ENCODE results near the gene KIF5C.

KIF5C gene

DNA sequence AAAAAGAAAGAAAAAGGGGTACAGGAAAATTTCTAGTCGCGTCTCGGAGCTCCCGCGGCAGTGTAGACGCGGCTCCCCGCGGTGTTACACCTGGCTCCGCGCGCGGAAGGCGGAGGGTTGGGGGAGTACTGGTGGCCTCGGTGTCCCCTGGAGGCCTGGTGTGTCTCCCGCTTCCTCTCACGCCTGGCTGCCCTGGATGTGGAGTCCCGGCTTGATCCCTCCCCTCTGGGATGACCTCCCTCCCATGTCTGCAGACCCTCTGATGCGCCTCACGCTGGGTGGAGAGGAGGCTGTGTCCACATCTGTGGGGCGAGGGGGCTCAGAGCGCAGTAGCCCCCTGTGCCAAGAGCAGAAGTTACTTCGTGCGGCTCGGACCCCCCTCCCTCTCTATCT is 1.2 kb downstream of the KIF5C start:
- Mint-ChIP-seq H3K4me1 (peaks cover 18% of the 10 kb centered on the region), H3K27me3 (peaks cover 53% of the 10 kb centered on the region), H3K9me3 (peaks cover 5% of the 10 kb centered on the region), H3K27ac (no peak overlapping the region), H3K4me3 (peak overlapping the region; percentile 76), H3K36me3 (no peaks in the 10 kb centered on the region)
- DNase-seq = peak; percentile 23
- CTCF ChIA-PET = no interaction called here

- H3K27me3 Mint-ChIP-seq = peaks cover 50% of the 10 kb centered on the region
- DNase-seq = peak; percentile 53
- CTCF ChIA-PET = no interaction called here
- peaks cover 5% of the 10 kb centered on the region for H3K9me3 Mint-ChIP-seq
- peak overlapping the region; percentile 76 for H3K4me3 Mint-ChIP-seq
- no peaks in the 10 kb centered on the region for H3K36me3 Mint-ChIP-seq
- peaks cover 18% of the 10 kb centered on the region for H3K4me1 Mint-ChIP-seq
- H3K27ac Mint-ChIP-seq = peak overlapping the region; percentile 16
Observed at GRCh38 chr2:148876595-148877402, 1.8 kb downstream of the KIF5C start.

DNA sequence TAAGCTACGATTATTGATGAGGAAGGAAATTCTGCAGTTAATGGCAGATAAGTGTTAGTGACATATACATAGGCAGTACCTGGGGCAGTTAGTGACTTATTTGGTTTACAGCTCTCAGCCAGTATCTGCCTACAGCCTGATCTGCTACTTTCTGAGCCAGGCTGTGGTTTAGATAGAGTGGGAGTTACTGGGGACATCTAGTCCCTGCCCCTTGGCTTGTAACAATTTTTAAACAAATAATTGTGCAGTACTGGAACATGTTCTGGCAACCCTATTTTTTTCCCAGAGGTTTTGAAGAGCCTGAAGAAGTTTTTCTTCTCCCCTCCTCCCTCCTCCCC is 2.3 kb downstream of the KIF5C start:
- H3K4me1 Mint-ChIP-seq = peaks cover 18% of the 10 kb centered on the region
- DNase-seq = no peak
- peaks cover 5% of the 10 kb centered on the region for H3K9me3 Mint-ChIP-seq
- H3K27me3 Mint-ChIP-seq = peaks cover 47% of the 10 kb centered on the region
- no peak overlapping the region for H3K27ac Mint-ChIP-seq
- H3K36me3 Mint-ChIP-seq = no peaks in the 10 kb centered on the region
- CTCF ChIA-PET = no interaction called here
- H3K4me3 Mint-ChIP-seq = peak overlapping the region; percentile 76

DNA sequence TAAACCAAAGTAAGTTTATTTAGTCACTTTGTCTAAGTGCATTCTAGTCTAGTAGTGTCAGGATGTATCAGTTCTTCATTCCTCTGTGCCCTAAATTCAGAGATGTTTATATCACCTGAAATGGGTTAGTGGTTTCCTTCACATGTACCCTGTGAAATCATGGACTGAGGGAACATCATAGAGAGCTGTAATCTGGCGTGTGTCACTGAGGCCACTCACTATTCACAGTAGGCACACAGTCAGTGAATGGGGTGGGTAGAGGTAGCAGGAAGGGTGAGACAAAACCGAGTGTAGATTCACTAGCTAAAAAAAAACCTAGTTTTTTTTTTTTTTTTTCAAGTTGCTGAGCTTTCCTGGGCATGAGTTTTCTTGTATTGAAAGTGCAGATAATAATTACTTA is 5.6 kb downstream of the KIF5C start:
- H3K27me3 Mint-ChIP-seq = peaks cover 40% of the 10 kb centered on the region
- H3K4me1 Mint-ChIP-seq = peaks cover 13% of the 10 kb centered on the region
- H3K36me3 Mint-ChIP-seq = no peaks in the 10 kb centered on the region
- peaks cover 5% of the 10 kb centered on the region for H3K9me3 Mint-ChIP-seq
- no peak for DNase-seq
- CTCF ChIA-PET = interaction anchor here (0.6 kb wide), 1 partner anchor 26 kb away, joined by 5 read pairs; no protein-coding TSS in a partner anchor
- H3K4me3 Mint-ChIP-seq = no peak overlapping the region
- no peak overlapping the region for H3K27ac Mint-ChIP-seq

DNA sequence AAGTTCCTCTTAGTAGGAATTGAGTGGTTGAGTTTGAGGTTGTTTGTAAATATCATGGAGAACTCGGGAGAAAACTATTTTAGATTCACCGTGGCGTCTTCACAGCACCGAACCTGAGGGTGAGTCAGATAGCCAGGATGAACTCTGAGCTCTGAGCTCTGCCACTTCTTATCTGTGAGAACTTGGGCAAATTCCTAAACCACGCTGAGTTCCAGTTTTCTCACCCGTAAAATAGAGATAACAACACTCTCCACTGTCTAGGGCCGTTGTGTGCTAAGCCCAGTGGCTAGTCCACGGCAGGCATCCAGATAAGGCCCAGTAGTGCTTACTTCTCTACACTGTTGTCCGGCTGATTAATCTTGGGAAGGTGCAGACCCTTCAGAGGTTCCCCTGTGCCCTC is 7.0 kb downstream of the KIF5C start:
- CTCF ChIA-PET = interaction anchor here (1.4 kb wide), 1 partner anchor 135 kb away, joined by 3 read pairs; no protein-coding TSS in a partner anchor
- Mint-ChIP-seq H3K9me3 (peaks cover 5% of the 10 kb centered on the region), H3K27me3 (peaks cover 39% of the 10 kb centered on the region), H3K27ac (no peak overlapping the region), H3K36me3 (no peaks in the 10 kb centered on the region), H3K4me1 (peaks cover 3% of the 10 kb centered on the region), H3K4me3 (no peak overlapping the region)
- no peak for DNase-seq

- Mint-ChIP-seq H3K27ac (no peak overlapping the region), H3K36me3 (no peaks in the 10 kb centered on the region), H3K4me3 (no peak overlapping the region), H3K27me3 (peaks cover 48% of the 10 kb centered on the region), H3K9me3 (peaks cover 3% of the 10 kb centered on the region), H3K4me1 (peaks cover 11% of the 10 kb centered on the region)
- CTCF ChIA-PET = no interaction called here
- no peak for DNase-seq
Observed at GRCh38 chr2:148885209-148885608, 10.2 kb downstream of the KIF5C start.

GRCh38 chr2:148885988-148886387 is 11.0 kb downstream of the KIF5C start:
- H3K27me3 Mint-ChIP-seq = peaks cover 51% of the 10 kb centered on the region

GRCh38 chr2:148887350-148888002 is 12.4 kb downstream of the KIF5C start:
- Mint-ChIP-seq H3K9me3 (peaks cover 4% of the 10 kb centered on the region), H3K27ac (no peak overlapping the region), H3K27me3 (peaks cover 48% of the 10 kb centered on the region), H3K4me3 (peak overlapping the region; percentile 66), H3K36me3 (peaks cover 4% of the 10 kb centered on the region), H3K4me1 (peaks cover 11% of the 10 kb centered on the region)
- CTCF ChIA-PET = no interaction called here
- DNase-seq = peak; percentile 22

More at GRCh38 chr2:148885988-148886387, 11.0 kb downstream of the KIF5C start:
- peaks cover 11% of the 10 kb centered on the region for H3K4me1 Mint-ChIP-seq
- no peak for DNase-seq
- H3K4me3 Mint-ChIP-seq = no peak overlapping the region
- H3K36me3 Mint-ChIP-seq = no peaks in the 10 kb centered on the region
- CTCF ChIA-PET = no interaction called here
- H3K27ac Mint-ChIP-seq = no peak overlapping the region
- peaks cover 1% of the 10 kb centered on the region for H3K9me3 Mint-ChIP-seq

DNA sequence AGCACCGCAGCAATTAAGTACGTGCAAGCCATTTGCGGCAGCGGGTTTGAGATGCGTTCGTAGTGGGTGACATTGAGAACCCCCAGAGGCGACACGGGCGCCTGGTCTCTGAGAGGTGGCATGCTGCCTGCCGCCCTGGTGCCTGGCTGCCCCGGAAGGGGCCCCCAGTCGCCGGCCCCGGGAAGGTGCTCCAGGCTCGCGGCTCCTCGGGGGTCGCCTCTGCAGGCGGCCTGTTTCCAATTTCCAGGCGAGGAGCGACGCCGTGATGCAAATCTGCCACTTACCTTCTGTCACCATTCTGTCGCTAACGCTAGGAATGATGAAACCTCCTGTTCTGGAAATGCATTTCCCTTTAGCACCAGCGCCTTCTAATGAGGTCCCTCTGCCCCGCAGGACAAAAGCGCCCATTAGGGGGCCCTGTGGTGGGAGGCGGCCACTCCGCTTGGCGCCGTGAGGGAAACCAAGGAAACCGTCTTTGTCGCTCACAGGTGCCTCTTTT is 13.0 kb downstream of the KIF5C start:
- Mint-ChIP-seq H3K27ac (no peak overlapping the region), H3K36me3 (peaks cover 4% of the 10 kb centered on the region), H3K9me3 (peaks cover 8% of the 10 kb centered on the region), H3K4me3 (peak overlapping the region; percentile 66), H3K4me1 (peaks cover 13% of the 10 kb centered on the region), H3K27me3 (peaks cover 46% of the 10 kb centered on the region)
- CTCF ChIA-PET = no interaction called here
- peak; percentile 33 for DNase-seq

GRCh38 chr2:148888986-148889385 is 14.0 kb downstream of the KIF5C start:
- CTCF ChIA-PET = no interaction called here
- H3K9me3 Mint-ChIP-seq = peaks cover 16% of the 10 kb centered on the region
- H3K4me1 Mint-ChIP-seq = peaks cover 22% of the 10 kb centered on the region
- peaks cover 46% of the 10 kb centered on the region for H3K27me3 Mint-ChIP-seq
- H3K4me3 Mint-ChIP-seq = peak overlapping the region; percentile 50
- peaks cover 11% of the 10 kb centered on the region for H3K36me3 Mint-ChIP-seq
- no peak overlapping the region for H3K27ac Mint-ChIP-seq
- no peak for DNase-seq

GRCh38 chr2:148893906-148894305 is 18.9 kb downstream of the KIF5C start:
- no peak overlapping the region for H3K4me3 Mint-ChIP-seq
- H3K27ac Mint-ChIP-seq = no peak overlapping the region
- H3K4me1 Mint-ChIP-seq = peaks cover 14% of the 10 kb centered on the region
- peaks cover 11% of the 10 kb centered on the region for H3K36me3 Mint-ChIP-seq
- CTCF ChIA-PET = no interaction called here
- peaks cover 16% of the 10 kb centered on the region for H3K9me3 Mint-ChIP-seq
- DNase-seq = no peak
- H3K27me3 Mint-ChIP-seq = peaks cover 13% of the 10 kb centered on the region

GRCh38 chr2:148896136-148896535 is 21.1 kb downstream of the KIF5C start:
- peaks cover 14% of the 10 kb centered on the region for H3K4me1 Mint-ChIP-seq
- CTCF ChIA-PET = no interaction called here
- peaks cover 16% of the 10 kb centered on the region for H3K9me3 Mint-ChIP-seq
- DNase-seq = no peak
- H3K36me3 Mint-ChIP-seq = peaks cover 11% of the 10 kb centered on the region
- H3K27ac Mint-ChIP-seq = peak overlapping the region; percentile 33
- H3K27me3 Mint-ChIP-seq = peaks cover 5% of the 10 kb centered on the region
- H3K4me3 Mint-ChIP-seq = no peak overlapping the region

- no peaks in the 10 kb centered on the region for H3K9me3 Mint-ChIP-seq
- DNase-seq = no peak
- H3K36me3 Mint-ChIP-seq = no peaks in the 10 kb centered on the region
- CTCF ChIA-PET = no interaction called here
- no peak overlapping the region for H3K4me3 Mint-ChIP-seq
- H3K4me1 Mint-ChIP-seq = no peaks in the 10 kb centered on the region
- no peak overlapping the region for H3K27ac Mint-ChIP-seq
- peaks cover 6% of the 10 kb centered on the region for H3K27me3 Mint-ChIP-seq
Observed at GRCh38 chr2:148899638-148900318, 24.8 kb downstream of the KIF5C start.

DNA sequence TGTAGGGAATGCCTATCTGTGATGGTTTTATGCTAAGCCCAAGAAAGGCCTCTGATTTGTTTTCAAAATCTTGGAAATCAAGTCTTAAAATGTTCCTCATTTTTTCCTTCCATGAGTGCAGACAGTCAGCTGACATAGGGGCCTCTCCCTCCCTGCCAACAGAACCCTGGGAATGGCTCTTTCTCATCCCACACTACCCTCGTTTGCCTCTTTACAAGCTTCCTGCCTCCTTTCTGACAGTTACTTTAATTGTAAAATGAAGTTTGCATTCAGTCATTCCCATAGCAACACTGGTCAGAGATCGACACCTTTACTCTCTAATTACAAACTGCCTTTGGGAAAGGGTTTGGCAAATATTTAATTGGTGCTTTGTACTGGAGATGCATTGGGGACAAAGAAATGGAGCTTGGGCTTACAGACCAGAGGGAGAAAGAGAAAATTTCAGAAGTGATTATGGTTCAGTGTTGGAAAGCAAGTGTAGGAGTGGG is 25.4 kb downstream of the KIF5C start:
- DNase-seq = no peak
- CTCF ChIA-PET = interaction anchor here (0.6 to 1.1 kb wide), 2 partner anchors 26 to 64 kb away, joined by 3 read pairs; no protein-coding TSS in a partner anchor
- Mint-ChIP-seq H3K4me3 (no peak overlapping the region), H3K36me3 (no peaks in the 10 kb centered on the region), H3K27ac (no peak overlapping the region), H3K4me1 (no peaks in the 10 kb centered on the region), H3K27me3 (peaks cover 6% of the 10 kb centered on the region), H3K9me3 (no peaks in the 10 kb centered on the region)

Data from activated naive CD4-positive, alpha-beta T cell treated with anti-CD3 and anti-CD28 coated beads, Interleukin-2, amount 10 ng/mL, durations not matched to agents 7 days and 5 days (primary cell).